ENCODE results near the gene KIF26A. TPM values are rescaled to one million over a fixed set of nuclear protein-coding genes. Genes with fewer than 3 reads are reported as not detected.

KIF26A gene
- total RNA-seq, 2 experiments from 2014 or later: 0.29 to 0.38 TPM

DNA sequence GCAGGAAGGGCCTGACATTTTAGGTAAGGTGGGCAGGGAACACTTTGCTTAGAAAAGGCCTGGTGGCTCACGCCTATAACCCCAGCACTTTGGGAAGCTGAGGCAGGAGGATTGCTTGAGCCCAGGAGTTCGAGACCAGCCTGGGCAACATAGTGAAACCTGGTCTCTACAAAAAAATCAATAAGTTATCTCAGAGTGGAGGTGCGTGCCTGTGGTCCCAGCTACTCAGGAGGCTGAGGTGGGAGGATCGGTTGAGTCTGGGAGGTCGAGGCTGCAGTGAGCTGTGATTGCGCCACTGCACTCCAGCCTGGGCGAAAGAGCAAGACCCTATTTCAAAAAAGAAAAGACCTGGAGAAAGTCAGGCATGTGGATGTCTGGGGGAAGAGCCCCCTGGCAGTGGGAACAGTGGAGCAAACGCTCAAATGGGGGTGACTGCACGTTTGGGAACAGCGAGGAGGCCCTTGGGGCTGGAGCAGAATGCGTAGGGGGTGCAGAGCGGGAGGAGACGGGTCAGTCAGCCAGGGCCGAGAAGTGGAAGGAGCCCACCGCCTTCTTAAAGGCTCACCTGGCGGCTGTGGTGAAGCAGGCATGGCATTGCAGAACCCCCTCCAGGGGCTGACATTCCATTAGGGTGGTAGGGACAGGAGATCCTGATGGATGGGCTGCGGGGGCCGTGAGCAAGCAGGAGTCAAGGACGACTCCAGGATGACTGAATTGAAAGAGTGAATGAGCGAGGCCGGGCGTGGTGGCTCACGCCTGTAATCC is 6.2 kb upstream of the KIF26A start:
- H3K9me3 Mint-ChIP-seq: peaks cover 13% of the 10 kb centered on the region
- H3K4me3 Mint-ChIP-seq: no peak overlapping the region
- intact Hi-C loops (cut with micrococcal nuclease): loop anchor here (1.0 kb wide), 1 partner anchor 54 kb away; no protein-coding TSS in a partner anchor
- POLR2A ChIA-PET: no interaction called here
- CTCF ChIA-PET: interaction anchor here (1.4 kb wide), 1 partner anchor 54 kb away, joined by 6 read pairs; no protein-coding TSS in a partner anchor
- no peak overlapping the region for H3K27ac Mint-ChIP-seq
- H3K4me1 Mint-ChIP-seq (ENCODE audit: low read depth): peaks cover 5% of the 10 kb centered on the region
- H3K27me3 Mint-ChIP-seq: peaks cover 45% of the 10 kb centered on the region
- H3K36me3 Mint-ChIP-seq: no peaks in the 10 kb centered on the region
- no peak for DNase-seq

DNA sequence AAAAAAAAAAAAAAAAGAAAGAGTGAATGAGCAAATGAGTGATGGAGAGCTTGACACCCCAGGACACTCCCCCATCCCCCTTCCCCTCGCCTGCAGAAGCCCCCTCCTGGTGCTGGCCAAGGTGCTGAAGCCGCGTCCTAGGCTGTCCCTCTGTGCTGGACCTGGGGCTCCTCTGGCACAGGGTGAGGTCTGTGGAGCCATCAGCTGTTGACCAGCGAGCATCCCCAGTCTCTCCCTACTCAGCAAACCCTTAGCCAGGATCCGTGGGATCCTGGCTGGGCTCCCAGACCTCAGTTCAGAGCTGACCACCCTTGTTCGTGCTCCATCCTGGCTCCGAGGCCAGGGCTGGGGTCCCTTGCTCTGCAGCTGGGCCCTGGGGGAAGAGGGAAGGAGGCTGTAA is 5.4 kb upstream of the KIF26A start:
- ChIA-PET CTCF (interaction anchor here (1.5 kb wide), 1 partner anchor 55 kb away, joined by 8 read pairs; no protein-coding TSS in a partner anchor), POLR2A (no interaction called here)
- Mint-ChIP-seq H3K4me1 (ENCODE audit: low read depth) (peaks cover 8% of the 10 kb centered on the region), H3K36me3 (no peaks in the 10 kb centered on the region), H3K27me3 (peaks cover 48% of the 10 kb centered on the region), H3K9me3 (peaks cover 13% of the 10 kb centered on the region), H3K4me3 (no peak overlapping the region), H3K27ac (no peak overlapping the region)
- DNase-seq: no peak
- intact Hi-C loops (cut with micrococcal nuclease): no loop called here

DNA sequence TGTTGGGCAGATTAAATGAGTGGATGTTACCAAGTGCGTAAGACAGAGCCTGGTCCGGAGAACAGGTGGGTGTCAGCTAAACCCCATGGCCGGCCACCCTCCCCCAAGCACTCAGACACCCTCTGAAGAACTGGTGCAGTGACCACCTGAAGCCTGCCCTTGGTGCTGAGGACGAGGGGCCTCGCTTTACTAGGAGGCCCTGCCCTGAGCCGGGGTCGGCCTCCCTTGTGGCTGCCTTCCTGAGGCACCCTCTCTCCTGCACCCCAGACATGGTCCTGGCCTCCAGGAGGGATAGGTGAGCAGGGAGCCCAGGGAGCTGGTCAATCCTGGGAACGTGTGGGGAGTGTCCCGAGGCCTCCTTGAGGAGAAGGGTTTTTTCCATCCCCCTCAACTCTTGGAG is 4.9 kb upstream of the KIF26A start:
- Mint-ChIP-seq H3K4me3 (no peak overlapping the region), H3K4me1 (ENCODE audit: low read depth) (peaks cover 8% of the 10 kb centered on the region), H3K27ac (no peak overlapping the region), H3K9me3 (peaks cover 13% of the 10 kb centered on the region), H3K27me3 (peaks cover 47% of the 10 kb centered on the region), H3K36me3 (no peaks in the 10 kb centered on the region)
- ChIA-PET CTCF (interaction anchor here (1.5 kb wide), 1 partner anchor 56 kb away, joined by 8 read pairs; no protein-coding TSS in a partner anchor), POLR2A (no interaction called here)
- intact Hi-C loops (cut with micrococcal nuclease): no loop called here
- DNase-seq: no peak

DNA sequence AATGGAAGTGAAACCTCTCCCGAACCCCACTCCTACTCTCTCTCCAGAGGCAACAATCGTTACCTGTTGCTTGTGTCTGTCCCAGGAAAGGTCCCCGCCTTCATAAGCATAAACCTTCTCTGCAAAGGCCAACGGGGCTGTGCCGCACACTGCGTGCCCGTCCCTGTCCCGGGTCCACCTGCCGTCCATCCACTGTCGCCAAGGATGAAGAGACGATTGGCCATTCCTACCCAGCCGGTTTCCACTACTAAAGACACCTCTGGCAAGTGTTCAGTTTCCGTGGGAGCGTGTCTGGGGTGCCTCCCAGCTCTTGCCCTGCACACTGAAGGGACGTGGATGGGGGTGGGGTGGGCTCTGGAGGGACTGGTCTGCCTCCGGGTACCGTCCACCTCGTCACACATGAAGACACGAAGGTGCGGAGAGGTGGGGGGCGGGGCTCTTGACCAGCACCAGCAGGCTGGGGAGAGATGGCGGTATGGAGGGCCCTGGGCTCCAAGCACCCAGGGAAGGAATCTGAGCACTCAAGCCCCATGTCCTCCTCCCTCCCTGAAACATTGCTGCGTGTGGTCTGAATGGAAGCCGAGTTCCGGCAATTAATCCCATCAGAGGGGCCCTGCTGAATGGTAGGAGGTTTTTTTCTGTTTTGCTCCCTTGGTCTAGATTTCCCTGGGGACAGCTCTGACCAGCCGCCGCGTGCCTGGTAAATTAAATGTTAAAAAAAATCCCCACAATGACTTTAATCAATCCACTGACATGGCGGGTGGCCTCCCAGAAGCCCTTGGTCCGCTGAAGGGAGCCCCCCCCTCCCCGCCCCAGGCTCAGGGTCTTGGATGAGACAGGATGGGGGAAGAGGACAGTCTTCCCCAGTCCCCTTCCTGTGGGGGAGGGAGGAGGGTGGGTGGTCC is 4.1 kb upstream of the KIF26A start:
- POLR2A ChIA-PET: no interaction called here
- Mint-ChIP-seq H3K27ac (no peak overlapping the region), H3K27me3 (peaks cover 46% of the 10 kb centered on the region), H3K36me3 (no peaks in the 10 kb centered on the region), H3K4me1 (ENCODE audit: low read depth) (peaks cover 8% of the 10 kb centered on the region), H3K4me3 (no peak overlapping the region), H3K9me3 (peaks cover 11% of the 10 kb centered on the region)
- no peak for DNase-seq
- CTCF ChIA-PET: interaction anchor here (1.5 kb wide), 1 partner anchor 56 kb away, joined by 8 read pairs; no protein-coding TSS in a partner anchor
- intact Hi-C loops (cut with micrococcal nuclease): no loop called here

DNA sequence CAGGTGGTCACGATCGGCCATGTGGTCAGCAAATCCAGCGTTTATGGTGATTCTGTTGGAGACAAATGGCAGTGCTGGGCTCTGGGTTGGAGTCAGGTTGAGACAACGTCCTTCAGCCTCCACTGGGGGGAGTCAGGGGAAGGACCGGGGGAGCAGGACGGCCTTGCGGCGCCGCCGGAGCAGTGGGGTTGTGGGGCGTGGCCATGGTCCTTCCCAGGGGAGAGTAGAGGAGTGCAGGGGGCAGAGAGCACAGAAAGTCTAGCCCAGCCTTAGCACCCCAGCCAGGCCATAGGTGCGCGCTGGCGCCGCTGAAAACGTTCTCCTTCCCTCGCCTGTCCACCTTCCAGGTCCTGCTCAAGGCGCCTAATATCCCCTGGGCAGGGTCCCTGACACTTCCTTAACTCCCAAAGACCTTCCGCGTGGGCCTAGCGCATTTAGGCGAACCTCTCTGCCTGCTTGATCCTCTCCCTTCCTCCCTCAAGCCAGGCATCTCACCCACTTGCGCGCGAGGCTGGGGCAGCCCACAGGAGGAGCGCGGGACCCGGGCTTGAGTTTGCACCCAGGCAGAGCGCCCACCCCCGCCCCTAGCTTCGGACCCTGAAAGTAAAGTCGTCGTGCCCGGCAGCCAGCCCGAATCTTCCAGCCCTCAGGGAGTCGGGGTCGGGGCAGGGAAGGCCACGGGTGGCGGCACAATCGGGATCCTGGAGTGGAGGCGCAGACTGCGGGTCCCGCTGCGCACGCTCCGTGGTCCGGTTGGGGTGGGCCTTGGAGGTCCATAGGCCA is 3.1 kb upstream of the KIF26A start:
- H3K27me3 Mint-ChIP-seq: peaks cover 46% of the 10 kb centered on the region
- H3K9me3 Mint-ChIP-seq: peaks cover under 1% of the 10 kb centered on the region
- intact Hi-C loops (cut with micrococcal nuclease): loop anchor here (5.0 kb wide), 2 partner anchors 43 to 507 kb away; no protein-coding TSS in a partner anchor
- H3K4me3 Mint-ChIP-seq: peak overlapping the region; percentile 20
- no peaks in the 10 kb centered on the region for H3K36me3 Mint-ChIP-seq
- DNase-seq: peak; percentile 22
- peaks cover 8% of the 10 kb centered on the region for H3K4me1 Mint-ChIP-seq (ENCODE audit: low read depth)
- ChIA-PET CTCF (no interaction called here), POLR2A (no interaction called here)
- no peak overlapping the region for H3K27ac Mint-ChIP-seq

DNA sequence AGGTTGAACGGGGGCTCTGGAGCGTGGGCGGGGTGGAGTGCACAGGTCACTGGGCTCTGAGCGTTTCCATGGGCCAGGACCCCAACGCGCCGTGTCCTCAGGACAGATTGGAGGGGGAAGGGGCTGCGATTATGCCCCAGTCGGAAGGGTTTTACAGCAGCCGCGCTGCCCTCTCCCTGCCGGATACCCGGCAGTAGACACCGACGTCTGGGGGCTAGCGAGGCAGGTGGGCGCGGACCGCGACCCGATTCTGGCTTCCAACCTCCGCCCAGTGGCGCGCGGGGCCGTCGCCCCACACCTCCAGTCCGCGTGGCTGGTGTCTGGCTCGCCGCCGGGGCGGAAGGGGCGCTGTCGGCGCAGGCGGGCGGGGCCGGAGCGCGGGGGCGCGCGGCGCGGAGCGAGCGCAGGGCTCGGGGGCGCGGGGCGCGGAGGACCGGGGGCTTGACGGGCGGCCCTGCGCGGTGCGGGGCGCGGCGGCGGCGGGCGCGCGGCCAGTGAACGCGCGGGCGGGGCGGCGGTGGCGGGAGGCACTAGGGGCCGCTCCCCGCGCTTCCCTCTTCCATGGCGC is 2.4 kb upstream of the KIF26A start:
- Mint-ChIP-seq H3K36me3 (no peaks in the 10 kb centered on the region), H3K9me3 (no peaks in the 10 kb centered on the region), H3K4me1 (ENCODE audit: low read depth) (peaks cover 8% of the 10 kb centered on the region), H3K27me3 (peaks cover 44% of the 10 kb centered on the region), H3K27ac (no peak overlapping the region), H3K4me3 (no peak overlapping the region)
- POLR2A ChIA-PET: no interaction called here
- CTCF ChIA-PET: no interaction called here
- no peak for DNase-seq
- intact Hi-C loops (cut with micrococcal nuclease): loop anchor here (5.0 kb wide), 2 partner anchors 44 to 506 kb away; no protein-coding TSS in a partner anchor

DNA sequence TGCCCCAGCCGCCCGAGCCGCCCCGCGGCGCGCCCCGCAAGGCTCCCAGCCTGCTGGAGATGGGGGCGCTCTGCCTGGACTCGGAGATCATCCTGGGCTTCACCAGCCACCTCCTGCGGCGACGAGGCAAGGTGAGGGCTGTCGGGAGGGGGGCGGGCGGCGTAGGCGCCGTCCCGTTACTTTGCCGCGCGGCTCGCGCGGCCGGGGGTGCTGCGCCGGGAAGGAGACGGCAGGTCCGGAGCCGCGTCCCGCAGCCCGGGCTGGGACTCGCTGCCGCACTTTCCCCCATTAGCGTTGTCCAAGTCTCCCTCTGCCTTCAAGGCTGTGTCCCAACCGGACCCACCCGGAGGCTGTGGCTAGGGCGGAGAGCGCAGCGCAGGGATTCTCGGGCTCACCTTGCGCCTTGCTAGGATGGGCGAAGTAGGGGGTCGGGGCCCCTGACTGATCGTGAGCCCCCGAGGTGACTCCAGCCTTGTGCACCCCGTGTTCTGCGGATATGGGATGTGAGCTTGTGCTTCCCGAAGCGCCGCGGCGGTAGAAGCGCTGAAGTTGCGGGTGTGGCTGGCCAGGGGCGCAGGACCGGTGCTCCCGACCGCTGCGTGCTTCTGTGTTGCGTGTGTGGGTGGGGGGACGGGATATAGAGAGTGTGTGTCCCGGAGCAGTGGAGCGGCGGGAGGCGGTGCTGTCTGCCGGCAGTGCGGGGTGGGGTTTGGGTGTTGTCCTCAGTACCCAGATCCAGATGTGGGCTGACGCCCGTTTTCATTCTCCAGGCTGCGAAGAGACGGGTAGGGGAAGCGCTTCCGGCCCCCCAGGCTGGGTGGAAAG is 1.7 kb upstream of the KIF26A start:
- no peak overlapping the region for H3K27ac Mint-ChIP-seq

DNA sequence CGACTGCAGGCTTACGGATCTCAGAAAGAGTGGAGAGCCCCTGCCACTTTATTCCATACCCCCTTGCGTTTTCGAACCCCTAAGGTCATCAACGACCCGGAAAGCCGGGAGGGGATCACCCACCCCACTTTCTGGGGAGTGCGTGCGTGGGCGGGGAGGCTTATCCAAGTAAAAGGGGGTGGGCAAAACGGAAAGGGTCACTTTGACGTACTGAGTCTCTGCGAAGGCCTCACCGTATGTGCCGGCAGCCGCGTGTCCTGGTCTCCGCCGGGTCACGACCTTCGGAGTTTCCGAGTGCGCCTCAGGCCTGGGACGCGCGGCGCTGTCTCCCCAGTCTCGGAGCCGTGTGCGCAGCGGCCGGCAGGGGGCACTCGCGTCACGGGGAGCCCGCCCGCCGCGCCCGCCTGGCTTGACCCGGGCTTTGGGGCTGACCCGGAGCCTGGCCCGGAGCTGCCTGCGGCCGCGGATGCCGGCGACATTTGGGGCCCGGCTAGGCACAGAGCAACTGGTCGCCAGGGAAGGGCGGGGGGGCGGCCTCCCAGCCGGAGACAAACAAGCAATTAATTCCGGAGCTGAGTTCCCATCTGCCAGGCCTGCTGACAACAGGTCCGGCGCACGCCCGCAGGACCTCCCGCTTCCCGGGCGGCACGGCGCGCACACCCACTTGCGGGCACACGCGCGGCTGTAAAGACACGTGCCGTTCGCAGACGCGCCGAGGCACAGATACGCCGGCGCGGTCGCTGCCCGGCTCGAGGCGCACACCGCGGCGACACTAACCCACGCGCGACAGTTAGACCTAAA is 890 bp upstream of the KIF26A start:
- Mint-ChIP-seq H3K27ac (no peak overlapping the region), H3K9me3 (no peaks in the 10 kb centered on the region), H3K36me3 (no peaks in the 10 kb centered on the region), H3K4me3 (peak overlapping the region; percentile 35), H3K4me1 (ENCODE audit: low read depth) (peaks cover 8% of the 10 kb centered on the region), H3K27me3 (peaks cover 34% of the 10 kb centered on the region)
- CTCF ChIA-PET: interaction anchor here (0.6 to 1.1 kb wide), 7 partner anchors 22 to 503 kb away, joined by 3 to 7 read pairs (median 4); no protein-coding TSS in a partner anchor
- intact Hi-C loops (cut with micrococcal nuclease): loop anchor here (1.0 to 5.0 kb wide), 3 partner anchors 45 to 505 kb away; no protein-coding TSS in a partner anchor
- DNase-seq: peak; percentile 70
- POLR2A ChIA-PET: no interaction called here

More for the DNA sequence above, 1.7 kb upstream of the KIF26A start:
- ChIA-PET CTCF (interaction anchor here (0.6 to 1.1 kb wide), 2 partner anchors 21 to 59 kb away, joined by 3 to 7 read pairs; no protein-coding TSS in a partner anchor), POLR2A (no interaction called here)
- Mint-ChIP-seq H3K36me3 (no peaks in the 10 kb centered on the region), H3K4me1 (ENCODE audit: low read depth) (peaks cover 8% of the 10 kb centered on the region), H3K4me3 (peak overlapping the region; percentile 35), H3K27me3 (peaks cover 42% of the 10 kb centered on the region), H3K9me3 (no peaks in the 10 kb centered on the region)
- intact Hi-C loops (cut with micrococcal nuclease): loop anchor here (1.0 to 5.0 kb wide), 3 partner anchors 44 to 506 kb away; no protein-coding TSS in a partner anchor
- no peak for DNase-seq

DNA sequence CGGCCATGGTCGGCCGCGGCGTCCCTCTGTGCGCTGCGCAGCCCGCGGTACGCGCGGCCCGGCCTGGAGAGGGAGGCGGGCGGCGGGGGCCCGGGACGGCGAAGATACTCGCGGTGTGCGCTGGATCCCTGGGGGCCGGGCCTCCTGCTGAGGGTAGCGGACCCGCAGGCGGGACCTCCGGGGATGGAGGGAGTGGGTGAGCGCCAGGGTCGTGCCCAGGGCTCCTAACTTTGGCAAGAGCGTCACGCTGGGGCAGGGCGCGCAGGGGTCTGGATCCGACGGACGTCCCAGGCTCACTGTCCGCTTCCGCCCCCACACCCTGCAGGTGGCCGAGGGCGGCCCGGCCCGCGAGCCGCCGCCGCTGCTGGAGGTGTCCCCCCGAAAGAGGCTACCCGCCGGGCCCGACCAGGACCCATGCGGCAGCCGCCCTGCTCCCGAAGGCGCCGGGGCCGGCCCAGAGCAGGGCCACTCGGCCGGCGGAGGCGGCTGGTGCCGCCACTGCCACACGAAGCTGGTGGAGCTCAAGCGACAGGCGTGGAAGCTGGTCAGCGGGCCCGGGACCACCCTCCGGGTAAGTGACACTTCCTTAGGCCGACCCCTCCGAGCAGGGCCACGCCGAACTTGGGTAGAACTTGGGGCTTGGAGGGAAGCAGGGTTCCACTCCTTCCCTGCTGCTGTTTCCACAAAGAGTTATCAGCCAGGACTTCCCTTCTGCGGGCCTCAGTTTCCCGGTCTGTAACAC is 502 bp downstream of the KIF26A start:
- ChIA-PET CTCF (interaction anchor here (0.6 to 1.0 kb wide), 2 partner anchors 87 to 425 kb away, joined by 6 read pairs; no protein-coding TSS in a partner anchor), POLR2A (interaction anchor here (1.1 kb wide), 1 partner anchor 194 kb away, joined by 3 read pairs; no protein-coding TSS in a partner anchor)
- peaks cover 31% of the 10 kb centered on the region for H3K27me3 Mint-ChIP-seq
- no peak overlapping the region for H3K27ac Mint-ChIP-seq
- H3K36me3 Mint-ChIP-seq: no peaks in the 10 kb centered on the region
- no peak for DNase-seq
- H3K4me3 Mint-ChIP-seq: no peak overlapping the region
- intact Hi-C loops (cut with micrococcal nuclease): loop anchor here (5.0 kb wide), 2 partner anchors 47 to 503 kb away; no protein-coding TSS in a partner anchor
- no peaks in the 10 kb centered on the region for H3K9me3 Mint-ChIP-seq
- H3K4me1 Mint-ChIP-seq (ENCODE audit: low read depth): peaks cover 8% of the 10 kb centered on the region
